ENCODE measurements around the gene PRRG2.

GRCh38 chr19:49640113-49640898 lies 59.2 kb downstream of the PRRG2 start, which contains the start of gene RRAS:
- no peak for TF ChIP-seq CTCF (IDR thresholded peaks at IDR 0.05 in 4 of 5, conservative IDR thresholded peaks at IDR 0.05 in 1 of 5)
- peak; percentile 84 to 94 for TF ChIP-seq POLR2A (IDR thresholded peaks at IDR 0.05)

Data from gastrocnemius medialis (tissue), 4 donors.